Loucy (cell line): ENCODE measurements around the gene MDM2.

Experiments
- H2AFZ ChIP-seq: fragments of 200-600 bp; sonication (generic); 2 replicates; pipeline ENCODE4 v1.6.0; 2016; ENCODE audit warnings: antibody characterized with exemption, mild to moderate bottlenecking, low read length, moderate library complexity
- H3F3A ChIP-seq: fragments of 200-600 bp; 2 replicates; pipeline ENCODE4 v1.6.0; 2016; ENCODE audit warnings: antibody characterized with exemption, low read depth, mild to moderate bottlenecking
- H3K27me3 ChIP-seq: fragments of 200-600 bp; sonication (generic); 2 replicates; pipeline ENCODE4 v1.6.1; 2014; ENCODE audit warnings: low read length, mild to moderate bottlenecking; ENCODE audit not compliant: insufficient read depth, poor library complexity, severe bottlenecking
- H3K36me3 ChIP-seq: fragments of 200-600 bp; sonication (generic); 2 replicates; pipeline ENCODE4 v1.6.1; 2016; ENCODE audit warnings: low read length; ENCODE audit not compliant: insufficient read depth
- H3K4me1 ChIP-seq: fragments of 200-600 bp; sonication (generic); 2 replicates; pipeline ENCODE4 v1.5.1; 2014; ENCODE audit warnings: low read length, mild to moderate bottlenecking; ENCODE audit not compliant: insufficient read depth, poor library complexity, severe bottlenecking
- H3K4me2 ChIP-seq: fragments of 200-600 bp; sonication (generic); 2 replicates; pipeline ENCODE4 v1.6.0; 2014; ENCODE audit warnings: antibody characterized with exemption, low read length, low read depth, mild to moderate bottlenecking; ENCODE audit not compliant: poor library complexity, severe bottlenecking
- H3K4me3 ChIP-seq: fragments of 200-600 bp; sonication (generic); 2 replicates; pipeline ENCODE4 v1.5.1; 2014; ENCODE audit warnings: low read length, mild to moderate bottlenecking, mixed read lengths; ENCODE audit not compliant: poor library complexity, severe bottlenecking
- H3K79me2 ChIP-seq: fragments of 200-600 bp; sonication (generic); 2 replicates; pipeline ENCODE4 v1.6.1; 2014; ENCODE audit warnings: low read length; ENCODE audit not compliant: insufficient read depth
- H3K9ac ChIP-seq: fragments of 200-600 bp; sonication (generic); 2 replicates; pipeline ENCODE4 v1.6.0; 2014; ENCODE audit warnings: mild to moderate bottlenecking, low read depth, low read length, moderate library complexity; ENCODE audit not compliant: poor library complexity, severe bottlenecking
- H3K9me2 ChIP-seq: fragments of 200-600 bp; sonication (generic); replicated peaks from 2 replicates; pipeline ENCODE4 v1.6.1; 2016; ENCODE audit warnings: low read depth, low read length, mixed read lengths
- H3K9me3 ChIP-seq: fragments of 200-600 bp; sonication (generic); 2 replicates; pipeline ENCODE4 v1.6.1; 2014; ENCODE audit warnings: mild to moderate bottlenecking, antibody characterized with exemption, low read length, low read depth; ENCODE audit not compliant: insufficient read depth
- H4K20me1 ChIP-seq: fragments of 200-600 bp; sonication (generic); 2 replicates; pipeline ENCODE4 v1.6.0; 2014; ENCODE audit warnings: antibody characterized with exemption, low read length, mild to moderate bottlenecking; ENCODE audit not compliant: insufficient read depth, poor library complexity, severe bottlenecking
- EZH2phosphoT487 ChIP-seq: fragments of 200-600 bp; IDR thresholded peaks from 2 replicates; pipeline ENCODE4 v1.6.1; 2018; ENCODE audit warnings: antibody characterized with exemption, mild to moderate bottlenecking, moderate library complexity, borderline replicate concordance
- TF ChIP-seq, protein P1 (sequence below): fragments of 200-600 bp; sonication (generic); conservative IDR thresholded peaks from 2 replicates; pipeline ENCODE4 v1.5.1; 2014; ENCODE audit warnings: mild to moderate bottlenecking, antibody characterized with exemption, low read length

MDM2 gene

GRCh38 chr12:68823696-68824095 lies 15.7 kb downstream of the MDM2 start:
- no peak overlapping the region for H3K4me2 ChIP-seq

DNA sequence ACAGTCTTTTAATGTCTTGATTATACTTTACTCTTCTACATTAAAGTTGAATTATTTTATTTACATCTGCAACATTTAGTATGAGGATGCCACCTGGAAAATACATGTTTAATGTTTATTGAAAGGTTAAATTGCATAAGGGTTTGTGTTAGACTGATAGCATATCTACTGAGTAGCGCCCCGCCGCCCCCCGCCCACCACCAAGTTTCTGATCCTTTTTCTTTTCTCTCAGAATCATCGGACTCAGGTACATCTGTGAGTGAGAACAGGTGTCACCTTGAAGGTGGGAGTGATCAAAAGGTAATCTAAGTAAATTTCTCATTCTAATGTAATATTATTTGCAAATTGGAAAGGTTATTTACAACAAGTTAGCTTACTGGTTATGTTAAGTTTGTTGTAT lies 16.2 kb downstream of the MDM2 start:
- Histone ChIP-seq H3F3A (peaks cover 9% of the 10 kb centered on the region; the same call in 1 of the 2 replicates), H3K4me1 (peaks cover 5% of the 10 kb centered on the region), H3K36me3 (peaks cover 97% of the 10 kb centered on the region)

More at GRCh38 chr12:68823696-68824095, 15.7 kb downstream of the MDM2 start:
- no peaks in the 10 kb centered on the region for H3K9me3 ChIP-seq
- no peak overlapping the region for H3K9ac ChIP-seq
- TF ChIP-seq, protein P1, sequence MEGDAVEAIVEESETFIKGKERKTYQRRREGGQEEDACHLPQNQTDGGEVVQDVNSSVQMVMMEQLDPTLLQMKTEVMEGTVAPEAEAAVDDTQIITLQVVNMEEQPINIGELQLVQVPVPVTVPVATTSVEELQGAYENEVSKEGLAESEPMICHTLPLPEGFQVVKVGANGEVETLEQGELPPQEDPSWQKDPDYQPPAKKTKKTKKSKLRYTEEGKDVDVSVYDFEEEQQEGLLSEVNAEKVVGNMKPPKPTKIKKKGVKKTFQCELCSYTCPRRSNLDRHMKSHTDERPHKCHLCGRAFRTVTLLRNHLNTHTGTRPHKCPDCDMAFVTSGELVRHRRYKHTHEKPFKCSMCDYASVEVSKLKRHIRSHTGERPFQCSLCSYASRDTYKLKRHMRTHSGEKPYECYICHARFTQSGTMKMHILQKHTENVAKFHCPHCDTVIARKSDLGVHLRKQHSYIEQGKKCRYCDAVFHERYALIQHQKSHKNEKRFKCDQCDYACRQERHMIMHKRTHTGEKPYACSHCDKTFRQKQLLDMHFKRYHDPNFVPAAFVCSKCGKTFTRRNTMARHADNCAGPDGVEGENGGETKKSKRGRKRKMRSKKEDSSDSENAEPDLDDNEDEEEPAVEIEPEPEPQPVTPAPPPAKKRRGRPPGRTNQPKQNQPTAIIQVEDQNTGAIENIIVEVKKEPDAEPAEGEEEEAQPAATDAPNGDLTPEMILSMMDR = no peak
- TF ChIP-seq EZH2phosphoT487 = no peak
- peaks cover 5% of the 10 kb centered on the region for H3K4me1 ChIP-seq
- H3K9me2 ChIP-seq = no peaks in the 10 kb centered on the region
- H3K4me3 ChIP-seq = no peak overlapping the region
- no peaks in the 10 kb centered on the region for H3K27me3 ChIP-seq
- no peak overlapping the region for H2AFZ ChIP-seq
- peaks cover 7% of the 10 kb centered on the region; the same call in 1 of the 2 replicates for H3F3A ChIP-seq
- H4K20me1 ChIP-seq = peaks cover 24% of the 10 kb centered on the region
- peaks cover 97% of the 10 kb centered on the region for H3K36me3 ChIP-seq
- peaks cover 39% of the 10 kb centered on the region for H3K79me2 ChIP-seq

GRCh38 chr12:68824597-68825250 lies 16.7 kb downstream of the MDM2 start:
- Histone ChIP-seq H3K9me2 (no peaks in the 10 kb centered on the region), H3K4me1 (peaks cover 2% of the 10 kb centered on the region), H3K27me3 (no peaks in the 10 kb centered on the region), H4K20me1 (peaks cover 22% of the 10 kb centered on the region), H3F3A (peaks cover 9% of the 10 kb centered on the region; the same call in 1 of the 2 replicates), H3K4me3 (no peak overlapping the region), H3K36me3 (peaks cover 97% of the 10 kb centered on the region), H3K9me3 (no peaks in the 10 kb centered on the region), H3K9ac (no peak overlapping the region), H2AFZ (no peak overlapping the region), H3K4me2 (no peak overlapping the region), H3K79me2 (peaks cover 28% of the 10 kb centered on the region)
- no peak for TF ChIP-seq EZH2phosphoT487
- TF ChIP-seq, protein P1 = no peak

More for the DNA sequence above, 16.2 kb downstream of the MDM2 start:
- no peak for TF ChIP-seq EZH2phosphoT487
- TF ChIP-seq, protein P1 = no peak
- Histone ChIP-seq H3K9me2 (no peaks in the 10 kb centered on the region), H3K4me2 (no peak overlapping the region), H3K4me3 (no peak overlapping the region), H3K79me2 (peaks cover 34% of the 10 kb centered on the region), H3K27me3 (no peaks in the 10 kb centered on the region), H2AFZ (no peak overlapping the region), H4K20me1 (peaks cover 25% of the 10 kb centered on the region), H3K9ac (no peak overlapping the region), H3K9me3 (no peaks in the 10 kb centered on the region)
